Measurements from ENCODE around the gene KCNK13. TPM values are rescaled to one million over a fixed set of nuclear protein-coding genes. Genes with fewer than 3 reads are reported as not detected.

Gene KCNK13
- total and polyA plus RNA-seq, 2 experiments from 2014 or later: 0.21 to 1.0 TPM

- TF ChIP-seq ZNF462 (CRISPR knock-in tag; IDR thresholded peaks at IDR 0.05) (no peak), CREB1 (CRISPR knock-in tag; IDR thresholded peaks at IDR 0.05; ENCODE audit: low read depth) (no peak), CTCF (conservative IDR thresholded peaks at IDR 0.05; ENCODE audit: low read depth in 2 of 2) (no peak), STAT1 (IDR thresholded peaks at IDR 0.05; ENCODE audit: unreplicated experiment) (no peak), ZNF331 (CRISPR knock-in tag; IDR thresholded peaks at IDR 0.05; ENCODE audit: low read depth) (no peak), ZNF114 (CRISPR knock-in tag; IDR thresholded peaks at IDR 0.05) (no peak)
Observed at GRCh38 chr14:90126260-90126659, 64.5 kb downstream of the KCNK13 start (continued).

GRCh38 chr14:90132821-90133570, 71.2 kb downstream of the KCNK13 start:
- H3K4me3 ChIP-seq: no peak overlapping the region
- Mint-ChIP-seq H3K4me3 (no peak overlapping the region), H3K9me3 (no peaks in the 10 kb centered on the region), H3K4me1 (no peaks in the 10 kb centered on the region), H3K27me3 (ENCODE audit: insufficient read depth, low read depth, poor library complexity) (no peaks in the 10 kb centered on the region), H3K36me3 (ENCODE audit: low read depth) (no peaks in the 10 kb centered on the region), H3K27ac (no peak overlapping the region)
- H3K79me2 ChIP-seq (replicated peaks; ENCODE audit: insufficient read depth): no peaks in the 10 kb centered on the region
- H3K4me1 ChIP-seq (ENCODE audit: insufficient read depth): no peaks in the 10 kb centered on the region
- H3F3A ChIP-seq (replicated peaks; ENCODE audit: low read depth): no peaks in the 10 kb centered on the region
- no peaks in the 10 kb centered on the region for H3K27me3 ChIP-seq (ENCODE audit: insufficient read depth)
- H3K27ac ChIP-seq (ENCODE audit: low read depth): no peak overlapping the region
- DNase-seq (ENCODE audit: low spot score) (no peak), ATAC-seq (no peak)
- H3K9me2 ChIP-seq (ENCODE audit: insufficient read depth): no peaks in the 10 kb centered on the region
- H4K20me1 ChIP-seq (replicated peaks; ENCODE audit: insufficient read depth): no peaks in the 10 kb centered on the region
- H3K36me3 ChIP-seq (ENCODE audit: insufficient read depth): no peaks in the 10 kb centered on the region
- no peak overlapping the region for H3K4me2 ChIP-seq
- H2AFZ ChIP-seq: no peak overlapping the region
- TF ChIP-seq CTCF (conservative IDR thresholded peaks at IDR 0.05; ENCODE audit: low read depth in 2 of 2) (no peak), JUNB (IDR thresholded peaks at IDR 0.05; ENCODE audit: unreplicated experiment) (no peak), ETS1 (IDR thresholded peaks at IDR 0.05) (no peak), POLR2AphosphoS5 (IDR thresholded peaks at IDR 0.05; ENCODE audit: low read depth) (no peak), NANOG (IDR thresholded peaks at IDR 0.05; ENCODE audit: borderline replicate concordance) (no peak), ZNF331 (CRISPR knock-in tag; IDR thresholded peaks at IDR 0.05; ENCODE audit: low read depth) (no peak), STAT1 (IDR thresholded peaks at IDR 0.05; ENCODE audit: unreplicated experiment) (no peak), EZH2 (IDR thresholded peaks at IDR 0.05; ENCODE audit: low read depth, unreplicated experiment) (no peak), EZH2phosphoT487 (IDR thresholded peaks at IDR 0.05; ENCODE audit: unreplicated experiment) (no peak)

Measured in GM23338 (cell line).